ENCODE measurements around the gene TMEM132C.
"Not testable (repeated sequence)": the region's sequence is repeated elsewhere in the genome, so short reads cannot be mapped to it uniquely, and the experiment has no call there.

Gene TMEM132C

DNA sequence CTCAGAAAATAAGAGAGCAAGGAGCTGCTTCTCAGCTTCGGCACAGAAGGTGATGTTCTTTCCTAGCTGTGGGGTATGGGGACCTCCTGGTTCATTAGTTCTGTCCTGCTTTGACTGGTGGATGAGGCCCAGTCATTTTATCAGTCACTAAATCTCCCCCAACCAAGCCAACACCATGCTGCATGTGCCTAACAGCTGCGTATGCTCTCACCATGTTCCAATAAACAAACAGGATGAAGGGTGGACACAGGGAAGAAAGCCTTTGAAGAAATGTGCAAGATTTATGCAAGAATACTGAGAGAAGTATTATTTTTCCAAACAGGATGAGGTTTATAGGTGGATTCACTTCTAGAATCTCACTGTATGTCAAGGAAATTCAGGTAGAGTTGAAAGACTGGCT is 156.2 kb downstream of the TMEM132C start:
- no peak for DNase-seq

DNA sequence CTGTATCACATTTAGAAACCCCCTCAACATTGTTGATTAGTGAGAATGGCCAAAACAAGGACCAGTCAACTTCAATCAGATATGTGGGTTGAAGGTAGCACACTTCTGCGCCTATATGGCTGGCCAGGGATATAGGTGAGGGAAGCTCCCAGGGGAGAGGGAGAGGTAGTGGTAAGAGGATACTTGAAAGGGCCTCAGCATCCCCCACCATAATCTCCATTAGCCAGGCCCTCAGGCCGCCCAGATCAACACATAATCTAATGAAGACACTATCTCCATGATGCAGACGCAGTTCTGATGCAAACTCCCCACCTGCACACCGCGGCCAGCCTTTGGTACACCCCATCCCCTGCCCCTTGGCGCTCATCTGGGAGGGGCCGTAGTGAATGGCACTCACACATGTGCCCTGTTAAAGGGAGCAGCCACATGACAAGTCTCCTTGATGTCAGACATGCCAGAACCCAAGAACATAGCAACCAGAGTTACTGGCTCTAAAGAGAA is 158.0 kb downstream of the TMEM132C start:
- no peak for DNase-seq

DNA sequence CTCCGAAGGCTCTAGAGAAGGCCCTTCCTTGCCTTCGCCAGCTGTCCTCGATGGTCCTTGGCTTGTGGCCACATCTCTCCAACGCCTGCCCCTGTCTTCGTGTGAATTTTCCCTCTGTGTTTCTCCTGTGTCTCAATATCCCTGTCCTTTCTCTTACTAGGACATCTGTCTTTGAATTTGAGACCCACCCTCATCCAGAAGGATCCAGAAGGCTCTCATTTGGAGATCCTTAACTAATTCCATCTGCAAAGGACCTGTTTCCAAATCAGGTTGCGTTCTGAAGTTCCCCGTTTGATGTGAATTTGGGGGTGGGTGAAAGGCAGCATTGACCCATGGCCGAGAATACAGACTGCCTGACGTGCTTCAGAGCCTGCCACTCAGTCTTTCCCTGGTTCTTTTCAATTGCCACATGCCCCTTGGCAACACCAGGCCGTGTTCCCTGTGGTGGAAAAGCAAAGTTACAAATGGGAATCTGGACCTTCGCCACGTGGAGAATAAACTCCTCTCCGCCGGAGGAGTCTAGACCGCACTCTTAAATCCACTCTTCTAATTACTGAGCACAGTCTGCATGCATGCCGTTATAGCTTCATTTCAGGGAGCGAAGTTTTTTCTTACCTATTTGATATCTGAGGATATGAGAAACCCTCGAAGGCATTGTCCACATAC is 158.8 kb downstream of the TMEM132C start:
- DNase-seq, result no peak

DNA sequence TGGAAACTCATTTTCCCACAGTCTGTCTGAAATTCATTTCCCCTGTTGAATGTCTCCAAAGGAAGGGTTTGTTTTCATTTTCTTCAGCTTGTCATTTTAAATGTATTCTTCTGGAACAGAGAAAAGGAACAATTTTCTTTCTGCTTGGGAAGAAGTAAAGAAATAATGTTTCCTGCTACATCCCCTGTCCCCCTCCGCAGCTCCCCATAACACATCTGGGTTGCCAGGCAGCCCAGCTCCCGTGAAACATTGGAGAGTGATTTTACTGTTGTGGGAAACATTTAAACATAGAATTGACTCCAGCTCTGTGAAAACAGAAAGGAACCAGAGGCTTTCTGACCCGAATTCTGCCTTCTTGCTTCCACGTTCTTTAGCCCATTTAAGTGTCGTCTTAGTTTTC is 159.5 kb downstream of the TMEM132C start:
- no peak for DNase-seq

DNA sequence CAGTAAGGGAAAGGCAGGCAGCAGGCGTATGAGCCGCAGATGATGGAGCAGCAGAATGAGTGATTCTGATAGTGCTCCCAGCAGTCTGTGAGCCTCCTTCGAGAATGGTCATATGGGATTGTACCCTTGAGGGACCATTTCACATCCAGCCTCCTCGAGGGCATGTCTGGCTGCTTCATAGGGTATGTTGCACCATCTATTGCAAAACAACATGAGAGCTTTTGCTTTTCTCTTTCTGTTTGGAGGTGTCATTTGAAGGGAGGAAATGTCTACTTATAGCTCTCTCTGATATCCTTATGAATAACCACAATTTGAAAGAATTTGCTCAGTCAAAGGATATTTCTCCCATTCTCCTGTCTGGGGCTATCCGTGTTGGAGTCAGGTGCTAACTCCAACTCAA is 172.8 kb downstream of the TMEM132C start:
- no peak for DNase-seq

DNA sequence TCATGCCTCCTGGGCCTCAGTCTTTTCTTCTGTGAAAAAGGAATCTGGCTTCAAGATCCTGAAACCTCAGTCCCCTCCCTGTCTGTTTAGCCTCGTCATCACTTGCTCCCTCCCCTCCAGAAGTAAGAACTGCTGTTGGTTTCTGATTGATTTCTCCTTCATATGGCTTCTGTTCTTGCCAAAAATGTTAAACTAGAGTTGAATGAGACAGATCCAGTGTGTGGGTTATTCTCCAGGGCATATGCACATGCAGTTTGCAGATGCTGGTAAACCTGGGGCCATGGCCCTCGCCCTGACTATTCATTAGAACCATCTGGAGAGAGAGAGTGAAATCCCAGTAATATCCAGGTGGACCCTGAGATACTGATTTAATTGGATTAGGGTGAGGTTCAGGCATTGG is 175.1 kb downstream of the TMEM132C start:
- no peak for DNase-seq

DNA sequence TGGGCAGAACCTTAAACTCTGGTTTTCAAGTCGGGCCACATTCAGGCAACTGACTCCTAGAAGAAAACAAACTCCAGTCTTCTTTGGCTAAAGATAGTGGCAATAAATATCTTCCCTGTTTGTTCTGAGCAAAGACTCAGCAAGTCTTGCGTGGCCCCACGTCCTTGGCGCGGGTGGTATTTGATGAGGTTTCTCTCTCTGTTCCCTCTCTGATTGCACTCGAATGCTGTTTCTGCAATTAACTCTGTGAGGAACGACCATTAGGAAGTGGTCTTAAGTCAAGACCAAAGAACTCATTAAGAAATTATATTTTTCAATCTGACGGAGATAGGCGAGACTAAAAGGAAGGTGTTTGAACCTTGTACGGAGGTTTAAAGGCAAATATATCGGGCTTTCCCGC is 177.6 kb downstream of the TMEM132C start:
- no peak for DNase-seq

DNA sequence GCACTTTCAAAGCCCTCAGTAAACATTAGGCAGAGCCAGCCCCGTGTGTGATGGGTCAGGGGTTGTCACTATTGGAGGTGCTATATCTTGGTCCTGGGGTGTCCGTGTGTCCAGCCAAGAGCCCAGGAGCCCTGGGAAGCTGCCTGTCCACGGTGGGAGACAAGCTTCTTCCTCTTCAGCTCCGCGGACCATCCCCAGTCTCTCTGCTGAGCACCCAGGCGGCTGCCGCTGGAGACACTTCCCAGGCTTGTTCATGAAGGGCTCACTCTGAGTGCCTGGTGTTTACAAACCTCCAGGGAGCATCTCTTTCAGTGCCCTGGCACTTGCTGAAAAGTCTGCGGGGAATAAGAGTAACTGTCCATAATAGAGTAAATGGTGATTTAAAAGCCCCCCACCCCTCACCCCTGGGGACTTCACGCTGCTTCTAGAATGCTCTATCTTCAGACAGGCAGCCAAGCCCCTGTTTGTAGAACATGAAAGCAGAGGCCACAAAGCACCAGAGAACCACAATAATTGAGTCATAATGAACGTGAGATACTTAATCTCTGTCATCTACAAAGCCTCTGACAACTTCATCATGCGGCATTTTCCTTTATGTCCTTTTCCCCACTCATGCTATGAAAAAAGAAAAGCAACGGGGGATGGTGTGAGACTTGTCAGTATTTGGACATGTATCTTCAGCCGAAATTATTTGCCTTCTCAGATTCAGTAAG is 178.6 kb downstream of the TMEM132C start:
- no peak for DNase-seq

DNA sequence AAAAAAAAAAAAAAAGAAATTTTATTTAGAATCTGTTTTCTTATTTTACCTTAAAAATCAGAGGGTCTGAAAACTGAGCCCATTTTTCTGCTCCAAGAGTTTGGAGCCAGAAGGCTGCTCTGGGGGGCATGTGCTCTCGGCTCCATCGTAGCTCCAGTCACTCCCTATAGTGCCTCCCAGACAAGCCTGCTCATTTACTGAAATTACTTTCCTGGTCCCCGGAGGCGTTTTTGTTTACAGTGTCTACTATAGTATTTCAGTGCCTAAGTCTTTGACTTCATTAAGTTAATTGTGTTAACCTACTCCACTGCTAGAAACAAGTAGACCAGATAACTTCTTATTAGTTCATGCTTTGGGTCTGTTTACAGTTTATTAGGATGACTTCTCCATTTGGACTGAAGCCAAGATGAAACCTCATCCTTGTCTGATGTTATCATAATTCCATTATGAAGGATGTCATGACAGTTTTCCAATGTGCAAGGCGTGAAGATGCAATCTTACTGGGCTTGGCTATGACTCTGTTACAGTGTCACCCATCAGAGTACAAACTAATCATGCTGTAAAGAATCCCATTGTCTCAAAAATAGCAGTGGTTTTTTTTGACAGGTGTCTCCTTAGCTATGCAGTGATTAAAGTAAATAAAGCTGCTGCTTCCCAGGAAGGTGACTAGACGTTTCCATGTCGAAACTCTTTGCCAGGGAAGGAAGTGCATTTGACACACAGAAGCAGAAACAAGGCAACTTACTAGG is 182.3 kb downstream of the TMEM132C start:
- DNase-seq, result no peak

DNA sequence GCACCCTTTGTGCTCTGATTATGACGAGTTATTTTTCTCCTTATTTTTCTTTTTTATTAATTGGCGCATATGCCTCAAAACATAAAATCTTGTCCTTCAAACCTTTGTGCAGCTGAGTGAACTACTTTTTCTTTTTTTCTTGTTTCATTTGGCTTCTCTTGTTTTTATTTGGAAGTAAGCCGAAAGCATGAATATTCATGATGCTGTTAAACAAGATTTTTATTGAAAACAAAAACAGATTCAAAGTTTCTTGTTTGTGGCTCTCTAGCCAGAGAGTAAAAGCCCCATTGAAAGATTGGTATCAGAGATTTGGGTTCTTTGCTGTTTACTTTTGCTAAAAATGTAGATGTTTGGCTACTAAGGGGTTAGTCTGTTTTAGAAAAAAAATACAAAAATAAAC is 183.8 kb downstream of the TMEM132C start:
- DNase-seq, result no peak

DNA sequence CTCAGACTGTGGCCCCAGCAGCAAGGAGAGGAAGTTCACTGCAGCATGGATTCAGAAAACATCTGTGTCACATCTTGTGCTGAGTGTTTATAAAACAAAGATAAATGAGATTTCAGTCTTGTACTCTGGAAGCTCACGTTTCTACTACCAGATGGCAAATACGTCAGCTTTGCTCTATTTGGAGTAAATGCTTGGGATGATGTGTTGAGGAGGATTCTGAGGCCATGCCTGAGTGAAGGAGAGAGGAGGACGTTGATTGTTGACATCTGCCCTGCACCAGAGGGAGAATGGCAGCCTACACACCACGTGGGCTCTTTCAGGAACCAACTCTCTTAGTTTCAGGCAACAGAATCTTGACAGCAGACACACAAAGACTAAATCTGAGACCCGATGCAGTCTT is 188.9 kb downstream of the TMEM132C start:
- DNase-seq, result no peak

DNA sequence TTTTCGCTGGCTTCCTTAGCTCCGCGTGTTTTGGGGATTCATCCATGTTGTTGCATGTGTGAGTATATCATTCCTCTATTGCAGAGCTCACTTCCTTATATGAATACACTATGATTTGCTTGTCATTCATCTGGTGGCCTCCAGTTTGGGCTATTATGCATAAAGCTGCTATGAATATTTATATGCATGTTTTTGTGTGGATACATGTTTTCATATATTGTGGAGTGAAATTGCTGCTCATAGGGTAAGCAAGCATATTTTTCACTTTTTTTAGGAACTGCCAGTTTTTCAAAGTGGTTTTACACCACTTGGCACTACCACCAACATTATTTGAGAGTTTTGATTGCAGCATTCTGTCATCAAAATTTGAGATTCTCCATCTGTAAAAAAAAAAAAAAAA is 190.0 kb downstream of the TMEM132C start:
- DNase-seq, result no peak

DNA sequence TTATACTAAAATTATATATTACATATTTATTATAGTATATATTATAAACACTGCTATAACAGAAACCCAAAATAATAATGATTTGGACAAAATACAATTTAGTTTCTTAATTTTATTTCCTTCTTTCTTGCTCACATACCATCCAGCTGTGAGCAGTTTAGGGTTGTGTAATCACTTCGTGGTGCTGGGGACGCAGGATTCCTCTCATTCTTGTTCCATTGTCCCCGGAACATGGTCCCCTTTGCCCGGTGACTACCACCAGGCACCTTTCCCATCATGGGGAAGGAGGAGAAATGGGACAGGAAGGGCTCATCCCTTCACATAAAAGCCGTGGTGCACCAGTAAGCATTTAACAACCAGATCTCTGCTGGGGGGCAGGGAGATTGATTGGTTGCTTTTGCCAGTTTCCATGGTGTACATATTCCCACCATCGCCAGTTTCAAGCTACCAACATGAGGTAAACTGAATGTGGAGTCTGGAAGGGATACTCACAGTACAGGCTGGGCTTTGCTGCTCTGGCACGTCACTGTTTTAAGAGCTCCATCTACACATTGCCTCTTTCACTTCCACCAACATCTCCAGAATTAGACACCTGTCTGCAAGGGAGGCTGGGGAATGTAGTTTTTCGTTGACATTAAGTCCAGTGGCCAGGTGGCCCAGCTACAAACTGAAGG is 191.5 kb downstream of the TMEM132C start:
- DNase-seq, result no peak

DNA sequence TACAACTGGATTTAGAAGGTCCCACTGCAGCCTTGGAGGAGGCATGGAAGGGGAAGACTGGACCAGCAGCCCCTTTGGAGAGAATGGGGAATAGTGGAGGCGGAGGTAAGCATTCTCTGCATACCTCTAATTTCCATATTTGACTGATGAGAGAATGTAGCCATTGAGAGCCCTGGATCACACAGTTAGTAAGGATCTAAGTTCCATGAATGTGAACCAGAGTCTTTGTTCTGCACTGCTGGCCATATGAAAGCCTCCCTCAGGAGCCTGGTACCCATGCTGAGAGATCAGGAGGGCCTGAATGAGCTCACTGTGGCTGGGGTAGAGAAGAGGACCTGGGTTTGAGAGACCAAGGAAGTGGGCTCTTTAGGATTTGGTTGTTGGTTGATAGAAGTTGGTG is 192.1 kb downstream of the TMEM132C start:
- no peak for DNase-seq

DNA sequence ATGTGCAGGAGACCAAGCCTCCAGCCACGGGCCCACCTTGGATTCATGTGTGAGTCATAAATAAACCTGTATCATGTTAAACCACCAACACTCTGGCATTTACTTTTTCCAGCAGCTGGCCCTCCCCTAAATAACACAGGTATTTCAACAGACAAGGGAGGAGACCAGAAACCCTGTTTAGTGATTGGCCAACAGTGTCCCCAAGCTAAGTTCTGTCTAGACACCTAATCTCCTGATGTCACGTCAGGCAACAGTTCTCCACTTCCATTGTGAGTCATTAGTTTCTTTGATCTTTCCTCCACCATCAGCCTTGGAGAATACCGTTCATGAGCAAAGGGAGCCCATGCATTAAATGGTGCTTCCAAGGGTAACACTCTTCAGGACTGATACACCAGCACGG is 196.9 kb downstream of the TMEM132C start:
- DNase-seq, result no peak

DNA sequence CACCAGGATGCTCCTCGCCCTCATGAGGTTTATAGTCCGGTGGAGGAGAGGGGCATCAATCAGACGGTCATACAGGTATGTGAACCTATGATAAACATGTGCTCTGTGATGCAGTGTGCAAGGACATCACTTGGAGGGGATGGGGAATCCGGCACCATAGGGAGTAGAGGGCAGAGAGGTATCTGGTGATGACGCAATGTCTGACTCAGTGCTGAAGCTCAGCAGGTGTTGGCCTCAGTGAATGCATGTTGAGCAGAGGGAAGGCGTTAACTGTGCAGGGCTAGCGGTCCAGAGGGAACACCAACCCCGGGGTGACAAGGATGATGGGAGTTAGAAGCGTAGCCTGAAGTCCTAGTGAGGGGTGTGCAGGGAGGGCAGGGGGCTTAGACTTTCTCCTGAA is 200.9 kb downstream of the TMEM132C start:
- DNase-seq, result no peak

DNA sequence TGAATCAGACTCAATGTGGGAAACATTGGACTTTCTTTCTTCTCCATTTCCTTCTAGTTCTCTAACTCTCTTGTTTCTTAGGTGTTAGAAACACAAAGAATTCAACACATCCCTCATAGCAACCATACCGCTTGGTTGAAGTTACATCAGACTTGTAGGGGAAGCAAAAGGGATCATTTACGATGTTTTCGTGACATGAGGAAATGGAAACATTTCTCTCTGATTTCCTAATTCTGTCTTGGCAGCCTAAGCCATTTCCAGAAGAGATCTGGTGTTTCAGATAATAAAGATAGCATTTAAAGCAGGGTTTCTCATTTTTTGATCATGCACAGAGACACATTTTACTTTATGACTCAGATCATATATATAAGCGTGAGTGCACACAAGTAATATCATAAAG is 202.0 kb downstream of the TMEM132C start:
- no peak for DNase-seq

DNA sequence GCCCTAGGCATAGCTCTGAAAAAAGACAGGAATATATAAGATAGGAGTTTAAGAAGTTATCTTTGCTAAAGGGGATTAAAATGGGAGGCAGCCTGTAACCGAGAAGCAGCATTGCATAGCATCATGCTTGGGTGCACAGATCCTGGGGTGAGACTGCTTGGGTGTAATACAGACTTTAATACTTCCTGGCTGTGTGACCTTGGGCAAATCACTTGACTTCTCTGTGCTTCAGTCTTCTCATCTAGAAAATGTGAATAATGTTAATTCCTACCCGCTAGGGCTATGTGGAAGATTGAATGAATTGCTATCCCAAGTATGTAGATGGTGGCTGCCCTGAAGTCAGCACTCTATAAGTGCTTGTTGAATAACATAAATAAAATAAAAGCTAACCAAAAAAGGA is 204.5 kb downstream of the TMEM132C start:
- no peak for DNase-seq

DNA sequence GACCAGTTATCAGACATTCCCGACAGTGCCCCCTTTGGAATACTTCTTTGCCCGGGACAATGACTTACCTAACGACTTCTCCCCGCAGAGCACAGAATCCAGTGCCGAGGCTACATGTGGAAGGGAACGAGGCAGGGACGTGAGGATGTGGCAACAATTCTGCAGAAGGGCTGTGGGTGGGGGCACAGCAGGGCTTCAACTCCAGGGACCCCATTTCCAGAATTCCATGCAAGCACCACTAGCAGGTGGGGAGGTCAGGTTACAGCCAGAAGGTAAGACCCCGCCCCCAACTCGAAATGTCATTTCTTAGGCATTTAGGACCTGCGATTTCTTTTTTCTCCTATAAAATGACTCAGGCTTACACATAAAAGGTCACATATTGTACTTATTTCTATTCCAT is 207.9 kb downstream of the TMEM132C start:
- no peak for DNase-seq

DNA sequence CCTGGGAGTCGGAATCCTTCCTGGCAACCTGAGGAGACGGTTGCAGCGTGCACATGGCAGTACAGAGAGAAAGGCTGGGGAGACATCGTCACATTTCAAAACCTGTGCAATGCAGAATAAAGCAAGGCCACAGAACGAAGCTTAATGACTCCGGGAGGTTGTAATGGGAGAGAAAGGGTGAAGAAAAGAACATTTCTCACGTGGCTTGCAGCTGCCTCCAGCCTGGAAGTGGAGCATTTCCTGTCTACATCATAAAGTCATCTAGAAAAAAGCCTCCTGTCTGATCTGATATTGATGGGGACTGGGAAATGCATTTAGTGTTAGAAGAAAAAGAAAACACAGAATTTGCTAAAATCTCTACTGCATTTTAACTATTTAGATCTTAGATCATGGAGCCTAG is 209.3 kb downstream of the TMEM132C start:
- DNase-seq, result no peak

DNA sequence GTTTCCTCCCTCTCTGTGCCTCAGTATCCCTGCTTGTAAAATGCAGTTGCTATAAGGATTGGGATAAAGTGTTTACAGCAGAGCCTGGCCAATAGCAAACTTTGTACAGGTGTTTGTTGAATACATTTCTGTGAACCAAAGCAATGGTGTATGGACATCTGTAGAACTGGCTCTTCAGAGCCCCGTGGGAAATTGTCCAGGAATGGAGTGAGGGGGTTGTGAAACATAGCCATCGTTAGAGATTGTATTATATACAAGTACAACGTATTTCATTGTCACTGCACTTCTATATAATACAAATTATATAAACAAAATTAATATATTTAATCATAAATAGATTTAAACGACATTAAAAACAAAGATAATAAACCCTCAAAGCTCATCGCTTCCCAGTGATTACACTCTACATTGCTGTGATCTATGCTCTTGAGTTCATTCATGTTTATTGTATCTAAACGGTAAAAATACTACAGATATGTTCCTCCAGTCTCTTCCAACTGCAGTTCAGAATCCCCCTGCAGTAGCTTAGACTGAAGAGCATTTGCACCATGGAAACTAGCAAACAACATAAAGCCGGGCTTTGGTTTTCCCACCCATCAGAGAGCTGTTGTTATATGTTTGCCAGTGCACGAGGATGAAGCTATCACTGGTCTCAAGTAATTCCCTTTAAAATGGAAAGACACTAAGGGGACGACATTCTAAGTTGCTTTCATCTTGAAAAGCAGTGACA is 216.7 kb downstream of the TMEM132C start:
- no peak for DNase-seq

DNA sequence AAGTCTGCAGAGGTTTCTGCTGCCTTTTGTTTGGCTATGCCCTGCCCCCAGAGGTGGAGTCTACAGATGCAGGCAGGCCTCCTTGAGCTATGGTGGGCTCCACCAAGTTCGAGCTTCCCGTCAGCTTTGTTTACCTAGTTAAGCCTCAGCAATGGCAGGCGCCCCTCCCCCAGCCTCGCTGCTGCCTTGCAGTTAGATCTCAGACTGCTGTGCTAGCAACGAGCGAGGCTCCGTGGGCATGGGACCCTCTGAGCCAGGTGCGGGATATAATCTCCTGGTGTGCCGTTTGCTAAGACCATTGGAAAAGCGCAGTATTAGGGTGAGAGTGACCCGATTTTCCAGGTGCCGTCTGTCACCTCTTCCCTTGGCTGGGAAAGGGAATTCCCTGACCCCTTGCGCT is 230.4 kb downstream of the TMEM132C start:
- not testable (repeated sequence) for DNase-seq

DNA sequence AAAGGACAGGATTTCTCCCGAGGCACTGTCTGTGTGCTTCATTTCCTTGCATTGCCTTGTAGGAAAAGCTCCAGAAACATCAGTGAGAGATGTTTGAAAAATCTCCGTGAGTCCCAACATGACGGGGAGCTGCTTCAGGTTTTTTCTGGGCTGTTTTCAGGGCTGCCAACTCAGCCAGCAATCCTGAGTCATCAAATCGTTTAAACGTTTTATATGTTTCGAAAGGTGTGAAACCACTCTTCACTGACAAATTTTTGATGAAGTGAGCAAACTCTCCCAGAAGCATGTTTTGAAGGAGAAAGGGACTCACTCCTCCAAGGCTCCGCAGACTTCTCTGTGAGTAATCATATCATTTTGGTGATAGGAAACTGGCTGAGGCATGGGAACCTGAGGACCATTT is 240.5 kb downstream of the TMEM132C start:
- no peak for DNase-seq

Data from cerebellar nuclear complex (tissue), 1 donor.